Skeletal muscle satellite cell (primary cell): ENCODE data around the gene PPFIA4.

Experiments used
- H3K27me3 ChIP-seq: 2 replicates; pipeline ENCODE4 v1.7.0; 2013; ENCODE audit warnings: low read length; ENCODE audit not compliant: control insufficient read depth, insufficient read depth
- H3K36me3 ChIP-seq: 2 replicates; pipeline ENCODE4 v1.7.0; 2013; ENCODE audit warnings: mild to moderate bottlenecking, control low read depth, low read length; ENCODE audit not compliant: insufficient read depth
- H3K4me1 ChIP-seq: 2 replicates; pipeline ENCODE4 v1.7.0; 2013; ENCODE audit warnings: low read length; ENCODE audit not compliant: control insufficient read depth, insufficient read depth
- H3K4me2 ChIP-seq: 2 replicates; pipeline ENCODE4 v1.7.0; 2013; ENCODE audit warnings: mild to moderate bottlenecking, low read length
- H3K4me3 ChIP-seq: 2 replicates; pipeline ENCODE4 v1.7.0; 2013; ENCODE audit warnings: low read length
- H3K9ac ChIP-seq: 2 replicates; pipeline ENCODE4 v1.7.0; 2013; ENCODE audit warnings: mild to moderate bottlenecking, low read depth, low read length, moderate library complexity
- H3K9me3 ChIP-seq: replicated peaks from 2 replicates; pipeline ENCODE4 v1.7.0; 2013; ENCODE audit warnings: mild to moderate bottlenecking, control low read depth, low read length

PPFIA4 gene

GRCh38 chr1:203120325-203121153, 94.2 kb downstream of the PPFIA4 start:
- Histone ChIP-seq H3K27me3 (peaks cover 41% of the 10 kb centered on the region), H3K4me1 (peaks cover 8% of the 10 kb centered on the region), H3K9ac (no peak overlapping the region), H3K36me3 (no peaks in the 10 kb centered on the region), H3K4me3 (no peak overlapping the region), H3K9me3 (no peaks in the 10 kb centered on the region), H3K4me2 (no peak overlapping the region)

DNA sequence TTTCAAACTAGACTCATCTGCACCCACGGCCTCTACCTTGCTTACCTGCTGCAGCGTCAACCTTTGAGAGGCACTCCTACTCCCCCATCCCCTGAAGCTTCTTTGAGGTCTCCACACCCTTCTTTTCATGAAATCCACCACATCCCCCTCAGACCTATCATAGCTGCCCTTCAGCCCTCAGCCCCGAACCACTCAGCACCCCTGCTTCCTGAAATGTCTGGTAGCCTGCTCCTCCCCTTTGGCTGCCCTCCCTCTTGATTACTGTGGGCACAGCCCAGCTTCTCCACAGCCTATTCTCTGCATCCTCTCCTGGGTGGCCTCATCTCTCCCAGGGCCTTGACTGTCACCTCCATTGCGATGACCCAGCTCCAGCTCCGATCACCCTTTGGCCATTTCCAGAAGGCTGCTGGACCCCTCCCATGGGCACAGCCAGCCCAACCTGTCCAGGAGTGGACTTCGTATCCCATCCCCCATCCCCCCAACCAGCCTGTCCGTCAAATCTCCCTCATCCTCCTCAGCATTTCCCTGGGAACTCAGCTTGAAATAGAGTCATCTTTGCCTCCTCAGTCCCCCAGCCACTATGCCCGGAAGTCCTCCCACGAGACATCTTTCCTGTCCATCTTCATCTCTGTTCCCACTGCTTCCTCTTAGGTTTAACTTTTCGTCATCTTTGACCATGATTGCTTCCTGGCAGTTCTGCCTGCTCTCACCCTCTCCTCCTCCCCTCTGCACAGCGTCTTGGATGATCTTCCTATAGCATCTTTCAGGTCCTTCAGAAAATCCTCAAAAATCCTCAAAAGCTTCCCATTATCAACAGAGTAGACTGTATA, 95.1 kb downstream of the PPFIA4 start:
- Histone ChIP-seq H3K27me3 (peaks cover 37% of the 10 kb centered on the region), H3K36me3 (no peaks in the 10 kb centered on the region), H3K9ac (no peak overlapping the region), H3K4me3 (no peak overlapping the region), H3K4me2 (no peak overlapping the region), H3K9me3 (no peaks in the 10 kb centered on the region), H3K4me1 (peaks cover 10% of the 10 kb centered on the region)

DNA sequence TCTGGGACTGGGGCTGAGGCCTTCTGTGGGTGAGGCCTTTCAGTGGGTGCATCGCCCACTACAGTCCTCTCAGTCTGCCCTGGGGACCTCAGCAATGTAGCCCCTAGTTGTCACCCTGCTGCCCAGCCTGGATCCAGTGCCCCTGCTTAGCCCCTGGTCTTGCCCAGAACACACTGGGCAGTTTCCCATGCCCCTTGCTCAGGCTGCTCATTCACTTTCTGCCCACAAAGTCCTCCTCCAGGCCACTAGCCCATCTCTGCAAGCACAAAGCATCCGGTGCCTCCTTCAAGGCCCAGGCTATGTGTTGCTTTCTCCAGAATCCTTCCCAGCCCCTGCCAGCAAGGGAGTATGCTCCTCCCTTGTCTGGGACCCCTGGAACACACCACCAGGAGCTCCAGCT, 95.9 kb downstream of the PPFIA4 start:
- peaks cover 30% of the 10 kb centered on the region for H3K27me3 ChIP-seq
- no peaks in the 10 kb centered on the region for H3K36me3 ChIP-seq
- no peak overlapping the region for H3K9ac ChIP-seq
- H3K4me2 ChIP-seq: no peak overlapping the region
- H3K4me1 ChIP-seq: peaks cover 16% of the 10 kb centered on the region
- H3K4me3 ChIP-seq: no peak overlapping the region
- no peaks in the 10 kb centered on the region for H3K9me3 ChIP-seq

- Histone ChIP-seq H3K27me3 (peaks cover 24% of the 10 kb centered on the region), H3K4me1 (peaks cover 27% of the 10 kb centered on the region), H3K9ac (no peak overlapping the region), H3K36me3 (no peaks in the 10 kb centered on the region), H3K4me2 (no peak overlapping the region), H3K9me3 (no peaks in the 10 kb centered on the region), H3K4me3 (no peak overlapping the region)
These were observed 97.7 kb downstream of the PPFIA4 start for GRCh38 chr1:203124011-203124410.

DNA sequence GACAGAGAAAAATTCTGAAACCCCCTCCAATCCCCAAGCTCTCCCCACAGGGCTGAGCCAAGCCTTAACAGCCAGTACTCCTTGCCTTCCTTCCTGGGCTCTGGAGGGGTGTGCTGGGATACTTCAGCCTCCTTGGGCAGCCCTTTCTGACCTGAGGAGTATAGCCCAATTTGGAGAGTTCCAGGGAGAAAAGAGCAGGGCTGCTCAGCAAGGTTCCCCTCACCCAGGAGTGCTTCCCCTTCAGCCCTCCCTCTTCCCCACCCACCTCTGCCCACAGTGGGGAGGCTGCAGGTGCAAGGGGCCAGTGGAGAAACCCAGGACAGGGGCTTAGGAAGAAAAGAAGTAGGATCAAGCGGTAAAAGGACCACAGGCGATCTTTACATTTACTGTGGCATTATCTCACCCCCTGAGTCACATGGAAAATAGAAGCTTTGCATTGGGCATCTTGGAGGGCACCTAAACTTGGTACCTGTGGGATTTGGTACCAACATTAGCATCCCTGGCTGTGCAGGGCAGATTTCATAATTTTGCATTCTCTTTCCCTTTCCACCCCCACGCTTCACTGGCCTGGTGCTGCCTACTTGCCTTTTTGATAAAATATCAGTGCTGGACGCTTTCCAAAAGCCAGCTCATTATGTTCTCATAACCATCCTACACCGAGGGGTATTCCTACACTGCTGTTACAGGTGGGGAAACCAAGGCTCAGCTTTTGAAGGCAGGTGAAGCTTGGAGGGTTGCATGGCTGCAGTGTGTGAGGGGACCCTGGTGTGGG, 98.4 kb downstream of the PPFIA4 start:
- Histone ChIP-seq H3K27me3 (peaks cover 27% of the 10 kb centered on the region), H3K4me2 (no peak overlapping the region), H3K4me1 (peaks cover 33% of the 10 kb centered on the region)

GRCh38 chr1:203126151-203126865, 100.0 kb downstream of the PPFIA4 start:
- Histone ChIP-seq H3K4me2 (peak overlapping the region; percentile 21), H3K4me1 (peaks cover 34% of the 10 kb centered on the region), H3K4me3 (no peak overlapping the region), H3K36me3 (no peaks in the 10 kb centered on the region), H3K27me3 (peaks cover 22% of the 10 kb centered on the region), H3K9ac (peak overlapping the region; percentile 11), H3K9me3 (no peaks in the 10 kb centered on the region)

More for the DNA sequence above, 98.4 kb downstream of the PPFIA4 start:
- H3K9me3 ChIP-seq: no peaks in the 10 kb centered on the region
- no peaks in the 10 kb centered on the region for H3K36me3 ChIP-seq
- no peak overlapping the region for H3K9ac ChIP-seq
- no peak overlapping the region for H3K4me3 ChIP-seq

DNA sequence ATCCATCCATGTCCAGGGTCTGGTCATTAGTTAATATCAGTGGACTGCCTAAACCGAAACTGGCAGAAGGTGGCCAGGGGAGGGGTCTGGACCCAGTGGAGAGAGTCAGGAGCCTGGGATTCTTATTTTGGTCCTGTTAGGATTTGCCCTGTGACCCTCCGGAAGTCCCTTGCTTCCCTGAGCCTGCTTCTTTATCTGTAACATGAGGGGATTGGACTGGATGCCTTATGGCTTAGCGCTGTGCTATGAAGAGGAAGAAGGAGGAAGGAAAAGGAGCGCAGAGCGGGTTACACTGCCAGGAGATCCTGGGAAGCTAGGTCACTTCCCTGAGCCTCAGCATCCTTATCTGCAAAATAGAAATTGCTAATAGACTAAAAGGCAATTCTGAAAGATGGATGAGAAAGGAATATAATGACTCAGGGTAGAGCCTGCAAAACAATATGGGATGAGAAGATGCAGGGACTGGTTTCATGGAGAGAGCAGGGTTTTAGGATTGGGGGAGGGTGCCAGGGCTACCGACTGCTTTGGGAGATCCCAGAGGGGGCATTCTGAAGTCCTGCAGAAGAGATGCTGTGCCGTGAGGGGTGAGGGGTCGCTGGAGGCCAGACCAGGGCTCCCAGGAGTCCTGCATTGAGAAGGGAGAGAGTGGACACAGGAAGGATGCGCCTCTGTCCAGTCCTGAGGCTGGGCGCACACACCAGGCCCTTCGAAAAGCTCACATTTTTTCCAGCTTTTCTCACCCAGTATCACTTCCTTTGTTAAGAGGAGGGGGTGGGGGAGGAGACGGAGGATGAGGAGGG, 100.8 kb downstream of the PPFIA4 start:
- no peaks in the 10 kb centered on the region for H3K36me3 ChIP-seq
- no peaks in the 10 kb centered on the region for H3K9me3 ChIP-seq
- peak overlapping the region; percentile 75 for H3K4me3 ChIP-seq
- peaks cover 22% of the 10 kb centered on the region for H3K27me3 ChIP-seq
- H3K4me1 ChIP-seq: peaks cover 34% of the 10 kb centered on the region
- H3K4me2 ChIP-seq: peak overlapping the region; percentile 81
- H3K9ac ChIP-seq: peak overlapping the region; percentile 57

- Histone ChIP-seq H3K9me3 (no peaks in the 10 kb centered on the region), H3K4me2 (peak within 1 kb of the TSS; percentile 81), H3K9ac (peak within 1 kb of the TSS; percentile 57), H3K36me3 (no peaks in the 10 kb centered on the region), H3K4me1 (peaks cover 34% of the 10 kb centered on the region), H3K27me3 (peaks cover 22% of the 10 kb centered on the region), H3K4me3 (peak within 1 kb of the TSS; percentile 75)
These were observed 101.6 kb downstream of the PPFIA4 start, which contains the start of gene ADORA1 for GRCh38 chr1:203127666-203128430. Gene ADORA1, plus strand, starts transcription at chr1:203127726. Its CDS starts 1,116 bp downstream, at chr1:203128842.

DNA sequence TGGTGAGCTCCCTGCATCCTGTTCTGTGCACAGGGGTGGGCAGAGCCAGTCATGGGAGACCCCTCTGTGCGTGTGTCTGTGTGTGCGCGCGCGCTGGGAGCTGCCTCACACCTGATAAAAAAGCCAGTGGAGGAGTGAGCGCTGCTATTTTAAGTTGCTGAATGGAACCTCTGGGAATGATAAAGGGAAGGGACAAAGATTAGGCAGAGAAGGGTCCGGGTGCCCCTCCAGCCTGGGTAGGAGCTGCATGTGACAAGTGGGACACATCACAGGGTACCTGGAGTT, 102.1 kb downstream of the PPFIA4 start:
- peak overlapping the region; percentile 57 for H3K9ac ChIP-seq
- H3K4me2 ChIP-seq: peak overlapping the region; percentile 81
- H3K4me3 ChIP-seq: peak overlapping the region; percentile 75
- H3K36me3 ChIP-seq: no peaks in the 10 kb centered on the region
- H3K9me3 ChIP-seq: no peaks in the 10 kb centered on the region
- H3K4me1 ChIP-seq: peaks cover 34% of the 10 kb centered on the region
- peaks cover 19% of the 10 kb centered on the region for H3K27me3 ChIP-seq
